GM18507 (cell line): ENCODE measurements around the gene SLC7A14.
A peak's percentile ranks its signal among the peaks of the same experiment; 100 is the strongest.
"Not testable (repeated sequence)": the region's sequence is repeated elsewhere in the genome, so short reads cannot be mapped to it uniquely, and the experiment has no call there.

Source experiments
- DNase-seq: peaks from one replicate; pipeline ENCODE4 v3.0.0; 2011; ENCODE audit warnings: low read depth; ENCODE audit not compliant: insufficient read length; ENCODE audit errors: extremely low spot score
- FAIRE-seq: peaks from 2 replicates; lab custom pipeline; 2011; peaks lifted over from hg19 to GRCh38; lab: Jason Lieb, UNC

Gene SLC7A14

GRCh38 chr3:170599091-170599490 lies 13.2 kb upstream of the SLC7A14 start:
- FAIRE-seq, result no peak
- no peak for DNase-seq

GRCh38 chr3:170598091-170598502 lies 12.2 kb upstream of the SLC7A14 start:
- FAIRE-seq (no peak), DNase-seq (no peak)

DNA sequence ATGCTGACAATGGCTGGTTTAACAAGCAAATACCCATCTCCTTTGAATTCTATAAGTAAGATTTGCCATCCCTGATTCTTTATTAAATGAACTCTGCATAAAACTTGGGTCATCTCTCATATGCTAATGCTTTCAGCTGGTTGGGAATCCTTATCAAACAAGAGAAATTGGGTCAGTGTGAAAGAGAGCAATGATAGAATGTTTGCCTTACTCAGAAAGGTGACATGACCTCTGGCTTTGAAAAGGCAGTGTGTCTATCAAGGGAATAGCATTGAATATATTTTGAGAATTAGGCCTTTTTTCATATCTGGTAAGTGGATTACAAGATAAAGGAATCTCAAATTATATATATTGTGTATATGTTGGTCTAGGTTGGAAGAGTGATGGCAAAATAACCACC lies 8.7 kb upstream of the SLC7A14 start:
- DNase-seq (no peak), FAIRE-seq (no peak)

DNA sequence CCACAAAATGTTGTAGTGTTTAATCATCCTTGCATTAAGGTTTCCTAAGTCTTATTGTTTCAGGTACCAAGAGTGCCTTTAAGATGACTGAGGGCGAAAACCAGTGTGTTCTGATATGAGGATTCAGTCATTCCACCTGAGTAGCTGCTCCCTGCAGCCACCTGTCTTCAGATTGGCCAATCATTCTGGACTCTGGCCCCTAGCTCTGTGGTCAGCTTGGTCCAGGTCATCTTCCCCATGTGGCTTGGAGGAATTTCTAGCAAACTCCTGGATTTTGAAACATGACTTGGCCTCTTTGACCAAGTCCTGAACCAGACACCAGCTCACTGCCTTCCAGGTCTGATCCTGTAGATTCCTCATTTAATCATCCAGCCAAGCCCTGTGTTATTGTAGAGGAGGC lies 7.8 kb upstream of the SLC7A14 start:
- no peak for FAIRE-seq

GRCh38 chr3:170589113-170589512 lies 3.2 kb upstream of the SLC7A14 start:
- DNase-seq, result no peak
- FAIRE-seq, result no peak

More for the DNA sequence above, 7.8 kb upstream of the SLC7A14 start:
- DNase-seq, result no peak

- DNase-seq (no peak), FAIRE-seq (no peak)
Observed at GRCh38 chr3:170585008-170585936, 603 bp downstream of the SLC7A14 start.

DNA sequence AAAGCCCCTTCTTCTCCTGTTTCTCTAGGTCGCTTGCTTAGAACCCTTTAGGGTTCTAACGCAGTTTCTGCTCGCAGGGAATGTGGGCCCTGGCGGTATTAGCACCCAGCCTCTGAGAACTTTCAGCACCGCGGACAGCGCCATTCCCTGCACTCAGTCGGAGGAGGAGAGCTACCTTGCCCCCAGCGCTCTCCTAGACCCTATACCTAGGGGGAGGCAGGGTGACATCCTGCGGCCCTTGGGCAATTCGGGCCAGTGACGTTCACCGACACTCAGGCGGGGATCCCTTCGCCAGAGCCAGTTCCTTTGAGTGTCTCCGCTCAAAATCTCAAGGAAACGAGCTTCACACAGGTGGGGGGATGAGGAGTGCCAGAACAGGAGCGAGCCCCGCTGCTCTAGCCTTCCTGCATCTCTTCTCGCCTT lies 1.3 kb downstream of the SLC7A14 start:
- DNase-seq (no peak), FAIRE-seq (no peak)

DNA sequence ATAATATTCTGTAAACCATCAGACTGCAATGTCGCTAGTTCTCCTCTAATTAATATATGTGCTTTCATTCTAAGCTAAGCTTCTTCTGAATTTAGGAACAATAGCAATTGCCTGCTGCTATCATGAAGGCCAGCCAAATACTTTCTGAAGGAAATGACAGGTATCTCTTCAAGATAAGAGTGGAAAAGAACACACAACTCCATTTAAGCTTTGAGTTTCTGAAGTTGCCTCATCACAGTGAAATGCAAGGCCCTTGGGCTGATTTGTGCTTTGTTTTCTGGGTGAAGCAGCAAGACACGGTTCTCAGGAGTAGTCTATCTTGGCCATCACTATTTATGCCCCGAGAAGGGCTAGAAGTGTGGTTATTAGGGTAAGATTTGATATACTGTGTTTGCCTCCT lies 6.2 kb downstream of the SLC7A14 start:
- DNase-seq, result no peak

GRCh38 chr3:170572665-170573253 lies 13.1 kb downstream of the SLC7A14 start:
- FAIRE-seq (peak; percentile 79), DNase-seq (peak; percentile 25)

More for the DNA sequence above, 6.2 kb downstream of the SLC7A14 start:
- no peak for FAIRE-seq

DNA sequence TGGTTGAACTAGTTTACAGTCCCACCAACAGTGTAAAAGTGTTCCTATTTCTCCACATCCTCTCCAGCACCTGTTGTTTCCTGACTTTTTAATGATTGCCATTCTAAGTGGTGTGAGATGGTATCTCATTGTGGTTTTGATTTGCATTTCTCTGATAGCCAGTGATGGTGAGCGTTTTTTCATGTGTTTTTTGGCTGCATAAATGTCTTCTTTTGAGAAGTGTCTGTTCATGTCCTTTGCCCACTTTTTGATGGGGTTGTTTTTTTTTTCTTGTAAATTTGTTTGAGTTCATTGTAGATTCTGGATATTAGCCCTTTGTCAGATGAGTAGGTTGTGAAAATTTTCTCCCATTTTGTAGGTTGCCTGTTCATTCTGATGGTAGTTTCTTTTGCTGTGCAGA lies 18.3 kb downstream of the SLC7A14 start:
- not testable (repeated sequence) for FAIRE-seq

GRCh38 chr3:170566413-170566812 lies 19.5 kb downstream of the SLC7A14 start:
- DNase-seq, result no peak
- FAIRE-seq, result no peak

More for the DNA sequence above, 18.3 kb downstream of the SLC7A14 start:
- not testable (repeated sequence) for DNase-seq

DNA sequence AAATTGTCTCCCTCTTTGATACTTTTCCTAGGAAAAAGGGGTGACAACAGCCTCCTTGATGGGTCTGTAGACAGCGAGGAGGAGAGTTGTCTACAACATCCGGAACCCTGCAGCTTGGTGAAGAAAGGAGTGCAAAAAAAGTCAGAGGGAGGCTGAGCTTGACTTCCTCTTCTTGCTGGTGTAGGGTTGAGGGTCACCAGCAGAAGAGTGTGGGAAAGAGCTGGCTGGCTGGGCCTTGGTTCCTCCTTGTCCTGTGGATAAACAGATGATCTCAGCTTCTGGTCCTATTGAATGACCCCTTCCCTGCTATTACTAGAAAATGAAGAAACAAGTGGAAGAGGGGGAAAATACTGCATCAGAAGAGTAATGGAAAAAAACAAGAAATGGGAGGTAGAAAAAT lies 20.4 kb downstream of the SLC7A14 start:
- DNase-seq (no peak), FAIRE-seq (no peak)

GRCh38 chr3:170564664-170565063 lies 21.2 kb downstream of the SLC7A14 start:
- DNase-seq (no peak), FAIRE-seq (peak; percentile 18)

GRCh38 chr3:170563712-170564423 lies 22.0 kb downstream of the SLC7A14 start:
- DNase-seq, result no peak
- FAIRE-seq, result peak; percentile 88

GRCh38 chr3:170562080-170562479 lies 23.8 kb downstream of the SLC7A14 start:
- no peak for FAIRE-seq
- DNase-seq, result no peak

GRCh38 chr3:170560717-170561382 lies 25.0 kb downstream of the SLC7A14 start:
- DNase-seq, result no peak
- no peak for FAIRE-seq

GRCh38 chr3:170560296-170560695 lies 25.6 kb downstream of the SLC7A14 start:
- FAIRE-seq (no peak), DNase-seq (no peak)

GRCh38 chr3:170558427-170558826 lies 27.4 kb downstream of the SLC7A14 start:
- DNase-seq, result no peak
- no peak for FAIRE-seq

DNA sequence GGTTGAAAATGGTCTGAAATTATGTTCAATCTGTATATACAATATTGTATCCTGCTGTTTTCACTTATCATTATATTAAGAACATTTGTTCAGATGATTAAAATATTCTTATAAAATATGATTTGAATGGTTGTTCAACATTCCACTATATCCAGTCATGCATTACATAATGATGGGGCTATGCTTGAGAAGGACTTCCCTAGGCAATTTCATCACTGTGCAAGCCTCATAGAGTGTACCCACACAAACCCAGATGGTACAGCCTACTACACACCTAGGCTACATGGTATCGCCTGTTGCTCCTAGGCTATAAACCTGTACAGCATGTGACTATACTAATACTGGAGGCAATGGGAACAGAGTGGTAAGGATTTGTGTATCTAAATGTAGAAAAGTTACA lies 30.5 kb downstream of the SLC7A14 start:
- no peak for FAIRE-seq
- DNase-seq, result no peak
